ENCODE data around the gene GPR45. TPM values are rescaled to one million over a fixed set of nuclear protein-coding genes. Genes with fewer than 3 reads are reported as not detected.

Gene GPR45
- polyA plus RNA-seq, 1 donor from 2014 or later: 4.1 TPM

DNA sequence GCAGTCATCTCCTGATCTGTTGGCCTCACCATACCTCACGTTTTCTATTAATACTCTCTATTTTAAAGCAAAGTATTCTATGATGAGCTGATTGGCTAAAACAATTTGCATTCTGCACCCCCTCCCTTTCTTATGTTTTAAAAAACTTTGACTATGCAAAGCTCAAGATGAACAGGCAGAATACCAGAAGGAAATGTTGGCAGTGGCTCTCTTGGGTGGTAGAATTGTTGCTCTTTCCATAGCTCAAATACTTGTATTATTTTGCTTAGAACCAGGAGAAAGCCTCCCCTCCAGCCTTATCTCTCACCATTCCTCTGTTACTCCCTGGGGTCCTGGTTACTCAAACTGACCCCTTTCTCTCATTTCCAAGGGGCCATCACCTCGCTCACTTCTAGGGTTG is 14.4 kb downstream of the GPR45 start:
- H3K9me2 ChIP-seq (ENCODE audit: insufficient read depth, low read length): no peaks in the 10 kb centered on the region
- no peak overlapping the region for H3K9ac ChIP-seq (ENCODE audit: low read length)
- H3K27me3 ChIP-seq (ENCODE audit: insufficient read depth, low read depth, low read length): no peaks in the 10 kb centered on the region
- no peaks in the 10 kb centered on the region for H3F3A ChIP-seq (ENCODE audit: insufficient read depth, low read length, poor library complexity, severe bottlenecking)
- no peaks in the 10 kb centered on the region for H3K36me3 ChIP-seq (ENCODE audit: insufficient read depth, low read length)
- no peak overlapping the region for H3K4me2 ChIP-seq (ENCODE audit: low read length)
- H2AFZ ChIP-seq (ENCODE audit: low read depth, low read length): no peak overlapping the region
- TF ChIP-seq MXI1 (conservative IDR thresholded peaks at IDR 0.05; ENCODE audit: poor library complexity, severe bottlenecking) (no peak), EZH2 (IDR thresholded peaks at IDR 0.05; ENCODE audit: borderline replicate concordance, insufficient read depth, low read length, poor library complexity, severe bottlenecking) (no peak), RAD21 (conservative IDR thresholded peaks at IDR 0.05) (no peak)
- H3K79me2 ChIP-seq (replicated peaks; ENCODE audit: insufficient read depth, low read length): no peaks in the 10 kb centered on the region
- no peak overlapping the region for H3K4me3 ChIP-seq (ENCODE audit: low read length)
- H3K27ac ChIP-seq (ENCODE audit: low read length): no peak overlapping the region
- H3K9me3 ChIP-seq (ENCODE audit: low read length): no peaks in the 10 kb centered on the region
- H4K20me1 ChIP-seq (ENCODE audit: insufficient read depth): no peaks in the 10 kb centered on the region

DNA sequence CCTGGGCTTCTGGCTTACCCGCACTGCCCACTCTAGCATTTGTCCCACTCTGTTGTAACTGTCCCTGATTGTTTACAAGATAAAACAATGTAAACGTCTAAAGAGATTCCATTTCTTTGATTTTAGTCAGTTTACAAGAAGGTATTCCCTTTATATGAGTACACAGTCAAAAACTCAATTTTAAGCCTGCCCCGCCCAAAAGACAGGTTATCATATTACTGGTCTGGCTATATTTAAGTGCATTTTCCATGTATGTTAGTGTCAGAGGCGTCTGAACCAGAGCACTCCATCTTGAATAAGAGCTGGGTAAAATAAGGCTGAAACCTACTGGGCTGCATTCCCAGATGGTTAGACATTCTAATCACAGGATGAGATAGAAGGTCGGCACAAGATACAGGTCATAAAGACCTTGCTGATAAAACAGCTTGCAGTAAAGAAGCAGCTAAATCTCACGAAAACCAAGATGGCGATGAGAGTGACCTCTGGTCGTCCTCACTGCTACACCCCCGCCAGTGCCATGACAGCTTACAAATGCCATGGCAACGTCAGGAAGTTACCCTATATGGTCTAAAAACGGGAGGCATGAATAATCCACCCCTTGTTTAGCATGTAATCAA is 15.0 kb downstream of the GPR45 start:
- H3K36me3 ChIP-seq (ENCODE audit: insufficient read depth, low read length): no peaks in the 10 kb centered on the region
- no peaks in the 10 kb centered on the region for H3K27me3 ChIP-seq (ENCODE audit: insufficient read depth, low read depth, low read length)
- no peak overlapping the region for H3K4me2 ChIP-seq (ENCODE audit: low read length)
- no peaks in the 10 kb centered on the region for H3F3A ChIP-seq (ENCODE audit: insufficient read depth, low read length, poor library complexity, severe bottlenecking)
- no peaks in the 10 kb centered on the region for H3K9me3 ChIP-seq (ENCODE audit: low read length)
- TF ChIP-seq, protein P1, sequence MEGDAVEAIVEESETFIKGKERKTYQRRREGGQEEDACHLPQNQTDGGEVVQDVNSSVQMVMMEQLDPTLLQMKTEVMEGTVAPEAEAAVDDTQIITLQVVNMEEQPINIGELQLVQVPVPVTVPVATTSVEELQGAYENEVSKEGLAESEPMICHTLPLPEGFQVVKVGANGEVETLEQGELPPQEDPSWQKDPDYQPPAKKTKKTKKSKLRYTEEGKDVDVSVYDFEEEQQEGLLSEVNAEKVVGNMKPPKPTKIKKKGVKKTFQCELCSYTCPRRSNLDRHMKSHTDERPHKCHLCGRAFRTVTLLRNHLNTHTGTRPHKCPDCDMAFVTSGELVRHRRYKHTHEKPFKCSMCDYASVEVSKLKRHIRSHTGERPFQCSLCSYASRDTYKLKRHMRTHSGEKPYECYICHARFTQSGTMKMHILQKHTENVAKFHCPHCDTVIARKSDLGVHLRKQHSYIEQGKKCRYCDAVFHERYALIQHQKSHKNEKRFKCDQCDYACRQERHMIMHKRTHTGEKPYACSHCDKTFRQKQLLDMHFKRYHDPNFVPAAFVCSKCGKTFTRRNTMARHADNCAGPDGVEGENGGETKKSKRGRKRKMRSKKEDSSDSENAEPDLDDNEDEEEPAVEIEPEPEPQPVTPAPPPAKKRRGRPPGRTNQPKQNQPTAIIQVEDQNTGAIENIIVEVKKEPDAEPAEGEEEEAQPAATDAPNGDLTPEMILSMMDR (IDR thresholded peaks at IDR 0.05; ENCODE audit: poor library complexity, severe bottlenecking): no peak
- no peak for TF ChIP-seq EZH2 (IDR thresholded peaks at IDR 0.05; ENCODE audit: borderline replicate concordance, insufficient read depth, low read length, poor library complexity, severe bottlenecking)
- no peak overlapping the region for H3K4me3 ChIP-seq (ENCODE audit: low read length)
- H3K27ac ChIP-seq (ENCODE audit: low read length): no peak overlapping the region
- H3K9me2 ChIP-seq (ENCODE audit: insufficient read depth, low read length): no peaks in the 10 kb centered on the region
- H3K79me2 ChIP-seq (replicated peaks; ENCODE audit: insufficient read depth, low read length): no peaks in the 10 kb centered on the region
- no peak overlapping the region for H2AFZ ChIP-seq (ENCODE audit: low read depth, low read length)
- H3K9ac ChIP-seq (ENCODE audit: low read length): no peak overlapping the region
- no peaks in the 10 kb centered on the region for H4K20me1 ChIP-seq (ENCODE audit: insufficient read depth)

DNA sequence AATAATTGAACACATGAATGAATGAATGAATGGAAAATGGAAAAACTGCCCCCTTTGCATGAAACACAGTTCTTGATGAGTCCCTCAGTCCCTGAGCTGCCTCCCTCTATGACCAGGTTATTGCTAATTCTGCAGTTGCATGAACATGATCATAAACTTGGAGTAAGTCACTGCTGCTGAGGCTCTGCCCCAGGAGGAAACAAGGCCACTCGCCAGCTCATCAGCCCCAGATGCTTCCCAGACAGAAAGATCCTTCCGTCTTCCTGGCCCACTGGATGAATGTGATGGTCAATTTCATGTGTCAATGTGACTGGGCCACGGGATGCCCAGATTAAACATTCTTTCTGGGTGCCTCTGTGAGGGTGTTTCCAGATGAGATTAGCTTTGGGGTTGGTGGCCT is 16.4 kb downstream of the GPR45 start:
- no peaks in the 10 kb centered on the region for H3K79me2 ChIP-seq (replicated peaks; ENCODE audit: insufficient read depth, low read length)
- no peak overlapping the region for H3K9ac ChIP-seq (ENCODE audit: low read length)
- no peaks in the 10 kb centered on the region for H4K20me1 ChIP-seq (ENCODE audit: insufficient read depth)
- no peak overlapping the region for H3K4me2 ChIP-seq (ENCODE audit: low read length)
- H3K9me3 ChIP-seq (ENCODE audit: low read length): no peaks in the 10 kb centered on the region
- no peak overlapping the region for H3K4me3 ChIP-seq (ENCODE audit: low read length)
- no peaks in the 10 kb centered on the region for H3K36me3 ChIP-seq (ENCODE audit: insufficient read depth, low read length)
- H3K9me2 ChIP-seq (ENCODE audit: insufficient read depth, low read length): no peaks in the 10 kb centered on the region
- no peaks in the 10 kb centered on the region for H3F3A ChIP-seq (ENCODE audit: insufficient read depth, low read length, poor library complexity, severe bottlenecking)
- no peak overlapping the region for H3K27ac ChIP-seq (ENCODE audit: low read length)
- TF ChIP-seq, protein P1 (IDR thresholded peaks at IDR 0.05; ENCODE audit: poor library complexity, severe bottlenecking): no peak
- TF ChIP-seq RAD21 (conservative IDR thresholded peaks at IDR 0.05) (no peak), EP300 (conservative IDR thresholded peaks at IDR 0.05; ENCODE audit: poor library complexity, severe bottlenecking) (no peak), EZH2 (IDR thresholded peaks at IDR 0.05; ENCODE audit: borderline replicate concordance, insufficient read depth, low read length, poor library complexity, severe bottlenecking) (no peak), POLR2AphosphoS5 (IDR thresholded peaks at IDR 0.05) (no peak)
- TF ChIP-seq, protein P2, sequence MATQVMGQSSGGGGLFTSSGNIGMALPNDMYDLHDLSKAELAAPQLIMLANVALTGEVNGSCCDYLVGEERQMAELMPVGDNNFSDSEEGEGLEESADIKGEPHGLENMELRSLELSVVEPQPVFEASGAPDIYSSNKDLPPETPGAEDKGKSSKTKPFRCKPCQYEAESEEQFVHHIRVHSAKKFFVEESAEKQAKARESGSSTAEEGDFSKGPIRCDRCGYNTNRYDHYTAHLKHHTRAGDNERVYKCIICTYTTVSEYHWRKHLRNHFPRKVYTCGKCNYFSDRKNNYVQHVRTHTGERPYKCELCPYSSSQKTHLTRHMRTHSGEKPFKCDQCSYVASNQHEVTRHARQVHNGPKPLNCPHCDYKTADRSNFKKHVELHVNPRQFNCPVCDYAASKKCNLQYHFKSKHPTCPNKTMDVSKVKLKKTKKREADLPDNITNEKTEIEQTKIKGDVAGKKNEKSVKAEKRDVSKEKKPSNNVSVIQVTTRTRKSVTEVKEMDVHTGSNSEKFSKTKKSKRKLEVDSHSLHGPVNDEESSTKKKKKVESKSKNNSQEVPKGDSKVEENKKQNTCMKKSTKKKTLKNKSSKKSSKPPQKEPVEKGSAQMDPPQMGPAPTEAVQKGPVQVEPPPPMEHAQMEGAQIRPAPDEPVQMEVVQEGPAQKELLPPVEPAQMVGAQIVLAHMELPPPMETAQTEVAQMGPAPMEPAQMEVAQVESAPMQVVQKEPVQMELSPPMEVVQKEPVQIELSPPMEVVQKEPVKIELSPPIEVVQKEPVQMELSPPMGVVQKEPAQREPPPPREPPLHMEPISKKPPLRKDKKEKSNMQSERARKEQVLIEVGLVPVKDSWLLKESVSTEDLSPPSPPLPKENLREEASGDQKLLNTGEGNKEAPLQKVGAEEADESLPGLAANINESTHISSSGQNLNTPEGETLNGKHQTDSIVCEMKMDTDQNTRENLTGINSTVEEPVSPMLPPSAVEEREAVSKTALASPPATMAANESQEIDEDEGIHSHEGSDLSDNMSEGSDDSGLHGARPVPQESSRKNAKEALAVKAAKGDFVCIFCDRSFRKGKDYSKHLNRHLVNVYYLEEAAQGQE (IDR thresholded peaks at IDR 0.05; ENCODE audit: borderline replicate concordance): no peak
- no peaks in the 10 kb centered on the region for H3K27me3 ChIP-seq (ENCODE audit: insufficient read depth, low read depth, low read length)
- no peak overlapping the region for H2AFZ ChIP-seq (ENCODE audit: low read depth, low read length)
